ENCODE results near the gene PTPN23. TPM values are rescaled to one million over a fixed set of nuclear protein-coding genes. Genes with fewer than 3 reads are reported as not detected.

PTPN23 gene
- total RNA-seq, 3 donors from 2014 or later = 36.7 to 48.2 (median 43.6) TPM

DNA sequence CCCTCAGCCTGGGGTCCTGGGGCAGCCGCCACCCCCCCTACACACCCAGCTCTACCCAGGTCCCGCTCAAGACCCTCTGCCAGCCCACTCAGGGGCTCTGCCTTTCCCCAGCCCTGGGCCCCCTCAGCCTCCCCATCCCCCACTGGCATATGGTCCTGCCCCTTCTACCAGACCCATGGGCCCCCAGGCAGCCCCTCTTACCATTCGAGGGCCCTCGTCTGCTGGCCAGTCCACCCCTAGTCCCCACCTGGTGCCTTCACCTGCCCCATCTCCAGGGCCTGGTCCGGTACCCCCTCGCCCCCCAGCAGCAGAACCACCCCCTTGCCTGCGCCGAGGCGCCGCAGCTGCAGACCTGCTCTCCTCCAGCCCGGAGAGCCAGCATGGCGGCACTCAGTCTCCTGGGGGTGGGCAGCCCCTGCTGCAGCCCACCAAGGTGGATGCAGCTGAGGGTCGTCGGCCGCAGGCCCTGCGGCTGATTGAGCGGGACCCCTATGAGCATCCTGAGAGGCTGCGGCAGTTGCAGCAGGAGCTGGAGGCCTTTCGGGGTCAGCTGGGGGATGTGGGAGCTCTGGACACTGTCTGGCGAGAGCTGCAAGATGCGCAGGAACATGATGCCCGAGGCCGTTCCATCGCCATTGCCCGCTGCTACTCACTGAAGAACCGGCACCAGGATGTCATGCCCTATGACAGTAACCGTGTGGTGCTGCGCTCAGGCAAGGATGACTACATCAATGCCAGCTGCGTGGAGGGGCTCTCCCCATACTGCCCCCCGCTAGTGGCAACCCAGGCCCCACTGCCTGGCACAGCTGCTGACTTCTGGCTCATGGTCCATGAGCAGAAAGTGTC lies 30.2 kb downstream of the PTPN23 start:
- no peak for TF ChIP-seq CTCF (IDR thresholded peaks at IDR 0.05)
- H3K4me1 ChIP-seq (ENCODE audit: low read depth) = peaks cover 3% of the 10 kb centered on the region
- no peak overlapping the region for H3K4me3 ChIP-seq
- ATAC-seq (no peak), DNase-seq (no peak)
- no peaks in the 10 kb centered on the region for H3K9me3 ChIP-seq
- intact Hi-C loops (cut with DNase I, micrococcal nuclease) = no loop called here
- peaks cover 19% of the 10 kb centered on the region for H3K36me3 ChIP-seq (ENCODE audit: low read depth)

- ATAC-seq (no peak), DNase-seq (no peak)
- Histone ChIP-seq H3K4me1 (ENCODE audit: low read depth) (no peaks in the 10 kb centered on the region), H3K9me3 (no peaks in the 10 kb centered on the region), H3K4me3 (no peak overlapping the region), H3K36me3 (ENCODE audit: low read depth) (peaks cover 19% of the 10 kb centered on the region)
- intact Hi-C loops (cut with DNase I, micrococcal nuclease) = no loop called here
- no peak for TF ChIP-seq CTCF (IDR thresholded peaks at IDR 0.05)
Measured at GRCh38 chr3:47411696-47412452, 31.1 kb downstream of the PTPN23 start.

DNA sequence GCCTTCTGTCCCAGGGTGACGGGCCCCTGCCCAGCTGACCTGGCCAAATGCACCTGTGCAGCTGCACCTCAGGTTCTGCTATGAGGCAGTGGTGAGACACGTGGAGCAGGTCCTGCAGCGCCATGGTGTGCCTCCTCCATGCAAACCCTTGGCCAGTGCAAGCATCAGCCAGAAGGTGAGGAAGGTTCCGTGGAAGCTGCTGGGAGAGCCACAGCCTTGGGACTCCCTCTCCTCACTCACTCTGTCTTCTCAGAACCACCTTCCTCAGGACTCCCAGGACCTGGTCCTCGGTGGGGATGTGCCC lies 31.6 kb downstream of the PTPN23 start:
- no peaks in the 10 kb centered on the region for H3K9me3 ChIP-seq
- no peak for TF ChIP-seq CTCF (IDR thresholded peaks at IDR 0.05)
- intact Hi-C loops (cut with DNase I, micrococcal nuclease) = no loop called here
- peaks cover 19% of the 10 kb centered on the region for H3K36me3 ChIP-seq (ENCODE audit: low read depth)
- DNase-seq (no peak), ATAC-seq (no peak)
- no peak overlapping the region for H3K4me3 ChIP-seq
- no peaks in the 10 kb centered on the region for H3K4me1 ChIP-seq (ENCODE audit: low read depth)

- ATAC-seq (no peak), DNase-seq (no peak)
- Histone ChIP-seq H3K36me3 (ENCODE audit: low read depth) (peaks cover 19% of the 10 kb centered on the region), H3K4me1 (ENCODE audit: low read depth) (no peaks in the 10 kb centered on the region), H3K9me3 (no peaks in the 10 kb centered on the region), H3K4me3 (no peak overlapping the region)
- intact Hi-C loops (cut with DNase I, micrococcal nuclease) = no loop called here
- no peak for TF ChIP-seq CTCF (IDR thresholded peaks at IDR 0.05)
Measured at GRCh38 chr3:47412842-47413520, 32.2 kb downstream of the PTPN23 start.

GRCh38 chr3:47413751-47414150 lies 32.9 kb downstream of the PTPN23 start:
- no peak for DNase-seq
- intact Hi-C loops (cut with DNase I, micrococcal nuclease) = no loop called here
- Histone ChIP-seq H3K4me1 (ENCODE audit: low read depth) (no peaks in the 10 kb centered on the region), H3K36me3 (ENCODE audit: low read depth) (peaks cover 17% of the 10 kb centered on the region), H3K9me3 (no peaks in the 10 kb centered on the region), H3K4me3 (no peak overlapping the region)
- no peak for ATAC-seq
- TF ChIP-seq CTCF (IDR thresholded peaks at IDR 0.05) = no peak

Measured in mucosa of descending colon (tissue), 3 donors.